GM13977 (cell line): ENCODE results near the gene LENG9.

Experiments
- DNase-seq: peaks from one replicate; pipeline ENCODE4 v3.0.0; 2012; ENCODE audit warnings: low spot score
- CTCF ChIP-seq: IDR thresholded peaks from 2 replicates; pipeline ENCODE4 v1.5.1; 2012; ENCODE audit warnings: mild to moderate bottlenecking, control low read depth; ENCODE audit not compliant: insufficient read depth; ENCODE audit errors: extremely low read depth, missing control alignments
- in situ Hi-C: fragments of 300-500 bp; cut with MboI; formaldehyde crosslinking; loops from one replicate; pipeline ENCODE4 v1.12.0; 2022; ENCODE audit warnings: low sequenced_read_pairs, low pct_unique_long_range_greater_than_20kb, mixed read lengths, inconsistent platforms; ENCODE audit not compliant: unreplicated experiment

LENG9 gene

GRCh38 chr19:54482889-54483288, 19.3 kb upstream of the LENG9 start:
- TF ChIP-seq CTCF: no peak
- in situ Hi-C loops: loop anchor here (10.0 to 25.0 kb wide), 2 partner anchors 172 to 429 kb away; partner anchors contain the start of gene NCR1
- DNase-seq: no peak

- peak; percentile 78 for TF ChIP-seq CTCF
- DNase-seq: peak; percentile 66
- in situ Hi-C loops: loop anchor here (10.0 to 25.0 kb wide), 2 partner anchors 173 to 431 kb away; partner anchors contain the start of gene NCR1
Measured at GRCh38 chr19:54481326-54481930, 17.9 kb upstream of the LENG9 start.

- in situ Hi-C loops: loop anchor here (10.0 to 25.0 kb wide), 2 partner anchors 175 to 432 kb away; partner anchors contain the start of gene NCR1
- DNase-seq: no peak
- no peak for TF ChIP-seq CTCF
Measured at GRCh38 chr19:54480051-54480450, 16.5 kb upstream of the LENG9 start.

GRCh38 chr19:54478677-54479266, 15.2 kb upstream of the LENG9 start:
- in situ Hi-C loops: loop anchor here (25.0 kb wide), 1 partner anchor 434 kb away; the partner anchor contains the start of gene NCR1
- TF ChIP-seq CTCF: peak; percentile 72
- DNase-seq: peak; percentile 62

GRCh38 chr19:54477650-54478049, 14.1 kb upstream of the LENG9 start:
- no peak for DNase-seq
- in situ Hi-C loops: loop anchor here (25.0 kb wide), 1 partner anchor 435 kb away; the partner anchor contains the start of gene NCR1
- no peak for TF ChIP-seq CTCF

GRCh38 chr19:54475706-54476105, 12.1 kb upstream of the LENG9 start:
- in situ Hi-C loops: loop anchor here (25.0 kb wide), 1 partner anchor 437 kb away; the partner anchor contains the start of gene NCR1
- DNase-seq: no peak
- no peak for TF ChIP-seq CTCF
